ENCODE measurements around the gene QKI.

DNA sequence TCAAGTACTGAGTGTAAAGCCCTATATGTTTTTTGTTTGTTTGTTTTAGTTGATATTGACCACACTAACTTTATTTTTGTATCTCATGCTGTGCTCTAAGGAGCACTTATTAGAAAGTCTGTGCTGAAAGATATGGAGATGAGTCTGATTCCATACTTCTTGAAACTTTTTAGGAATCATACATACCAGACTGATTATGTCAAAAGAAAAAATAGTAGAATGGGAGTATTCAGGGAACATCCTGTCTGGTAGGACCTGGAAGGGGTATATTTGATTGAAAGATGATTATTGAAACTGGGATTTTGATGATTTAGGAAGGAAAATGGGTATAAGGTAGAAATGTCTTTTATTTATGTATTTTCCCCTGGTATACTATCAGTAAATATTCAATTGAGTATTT is 111.4 kb downstream of the QKI start:
- TF ChIP-seq POLR2A (IDR thresholded peaks at IDR 0.05; ENCODE audit: low read depth, low read length), result no peak
- TF ChIP-seq, protein P1, sequence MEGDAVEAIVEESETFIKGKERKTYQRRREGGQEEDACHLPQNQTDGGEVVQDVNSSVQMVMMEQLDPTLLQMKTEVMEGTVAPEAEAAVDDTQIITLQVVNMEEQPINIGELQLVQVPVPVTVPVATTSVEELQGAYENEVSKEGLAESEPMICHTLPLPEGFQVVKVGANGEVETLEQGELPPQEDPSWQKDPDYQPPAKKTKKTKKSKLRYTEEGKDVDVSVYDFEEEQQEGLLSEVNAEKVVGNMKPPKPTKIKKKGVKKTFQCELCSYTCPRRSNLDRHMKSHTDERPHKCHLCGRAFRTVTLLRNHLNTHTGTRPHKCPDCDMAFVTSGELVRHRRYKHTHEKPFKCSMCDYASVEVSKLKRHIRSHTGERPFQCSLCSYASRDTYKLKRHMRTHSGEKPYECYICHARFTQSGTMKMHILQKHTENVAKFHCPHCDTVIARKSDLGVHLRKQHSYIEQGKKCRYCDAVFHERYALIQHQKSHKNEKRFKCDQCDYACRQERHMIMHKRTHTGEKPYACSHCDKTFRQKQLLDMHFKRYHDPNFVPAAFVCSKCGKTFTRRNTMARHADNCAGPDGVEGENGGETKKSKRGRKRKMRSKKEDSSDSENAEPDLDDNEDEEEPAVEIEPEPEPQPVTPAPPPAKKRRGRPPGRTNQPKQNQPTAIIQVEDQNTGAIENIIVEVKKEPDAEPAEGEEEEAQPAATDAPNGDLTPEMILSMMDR (IDR thresholded peaks at IDR 0.05; ENCODE audit: extremely low read depth in 1 of 2, insufficient read depth in 1 of 2, low read depth in 1 of 2, low read length in 2 of 2), result no peak
- TF ChIP-seq EZH2 (IDR thresholded peaks at IDR 0.05; ENCODE audit: borderline replicate concordance, low read depth, low read length, severe bottlenecking), result no peak
- no peak for TF ChIP-seq POLR2AphosphoS5 (IDR thresholded peaks at IDR 0.05; ENCODE audit: insufficient read depth, low read depth, low read length)
- no peak for TF ChIP-seq MYC (IDR thresholded peaks at IDR 0.05; ENCODE audit: low read depth, low read length)
- no peak for TF ChIP-seq FOS (IDR thresholded peaks at IDR 0.05; ENCODE audit: borderline replicate concordance, insufficient read depth, low read length)
- TF ChIP-seq, protein P2, sequence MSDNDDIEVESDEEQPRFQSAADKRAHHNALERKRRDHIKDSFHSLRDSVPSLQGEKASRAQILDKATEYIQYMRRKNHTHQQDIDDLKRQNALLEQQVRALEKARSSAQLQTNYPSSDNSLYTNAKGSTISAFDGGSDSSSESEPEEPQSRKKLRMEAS (IDR thresholded peaks at IDR 0.05; ENCODE audit: insufficient read depth, insufficient read length), result no peak

Measured in endothelial cell of umbilical vein (primary cell).